A673 (cell line): ENCODE measurements around the gene NEUROD2. TPM values are rescaled to one million over a fixed set of nuclear protein-coding genes. Genes with fewer than 3 reads are reported as not detected.
A peak's percentile ranks its signal among the peaks of the same experiment; 100 is the strongest.
"Not testable (repeated sequence)": the region's sequence is repeated elsewhere in the genome, so short reads cannot be mapped to it uniquely, and the experiment has no call there.

Source experiments
- BruUV-seq: library from RNA; stranded (reverse); fragments of 400-500 nt; replicated peaks from 2 replicates; lab custom pipeline; 2021; lab: Mats Ljungman, UMichigan
- CTCF ChIA-PET: fragments of 300-600 bp; sonication (Branson Sonifier 250); formaldehyde crosslinking; loops from one replicate; lab custom pipeline; 2022; ENCODE audit warnings: antibody characterized with exemption; lab: Charles Lee
- POLR2A ChIA-PET: fragments of 300-600 bp; sonication (Branson Sonifier 250); formaldehyde crosslinking; loops from one replicate; lab custom pipeline; 2022; ENCODE audit warnings: antibody characterized with exemption; ENCODE audit not compliant: low non-redundant PET; lab: Charles Lee
- DNase-seq: peaks from one replicate; pipeline ENCODE4 v3.0.0-alpha.2; 2015; ENCODE audit warnings: low spot score
- H3K27ac ChIP-seq: fragments of 200-600 bp; sonication (generic); 2 replicates; pipeline ENCODE4 v1.5.1; 2016; ENCODE audit warnings: mixed run types, low read depth, mild to moderate bottlenecking, mixed read lengths, antibody characterized with exemption, low read length; ENCODE audit not compliant: poor library complexity, severe bottlenecking
- H3K27me3 ChIP-seq: fragments of 200-600 bp; sonication (generic); replicated peaks from 2 replicates; pipeline ENCODE4 v1.6.1; 2017; ENCODE audit warnings: mixed run types, low read depth, mild to moderate bottlenecking, mixed read lengths, antibody characterized with exemption, low read length; ENCODE audit not compliant: insufficient read depth, poor library complexity
- H3K36me3 ChIP-seq: fragments of 200-600 bp; sonication (generic); 2 replicates; pipeline ENCODE4 v1.6.1; 2016; ENCODE audit warnings: mixed run types, mild to moderate bottlenecking, mixed read lengths, antibody characterized with exemption, low read length; ENCODE audit not compliant: insufficient read depth, poor library complexity, severe bottlenecking
- H3K4me1 ChIP-seq: fragments of 200-600 bp; sonication (generic); 2 replicates; pipeline ENCODE4 v1.6.1; 2017; ENCODE audit warnings: mixed run types, mild to moderate bottlenecking, mixed read lengths, antibody characterized with exemption, low read length; ENCODE audit not compliant: insufficient read depth, poor library complexity, severe bottlenecking
- H3K4me3 ChIP-seq: fragments of 200-600 bp; sonication (generic); 2 replicates; pipeline ENCODE4 v1.5.1; 2016; ENCODE audit warnings: low read depth, mixed run types, mild to moderate bottlenecking, mixed read lengths, low read length; ENCODE audit not compliant: poor library complexity, severe bottlenecking
- H3K9me3 ChIP-seq: fragments of 200-600 bp; sonication (generic); 2 replicates; pipeline ENCODE4 v1.6.1; 2016; ENCODE audit warnings: mixed run types, low read depth, mild to moderate bottlenecking, mixed read lengths, antibody characterized with exemption, low read length; ENCODE audit not compliant: poor library complexity, severe bottlenecking
- EZH2 ChIP-seq: fragments of 200-600 bp; sonication (generic); IDR thresholded peaks from 2 replicates; pipeline ENCODE4 v1.6.1; 2017; ENCODE audit warnings: borderline replicate concordance, low read depth, mild to moderate bottlenecking, mixed read lengths, antibody characterized with exemption, low read length; ENCODE audit not compliant: poor library complexity, severe bottlenecking
- intact Hi-C: fragments of 100-400 bp; cut with micrococcal nuclease; formaldehyde crosslinking; loops from one replicate; pipeline ENCODE4 v1.10.0; 2022; ENCODE audit not compliant: unreplicated experiment
- total RNA-seq: library from RNA; stranded (reverse); gene quantifications from 2 replicates; pipeline ENCODE4 v1.2.3, GENCODE V29; 2021
- TF ChIP-seq, protein P1 (sequence below): fragments of 300-800, 200-600 bp; sonication (generic); conservative IDR thresholded peaks from 2 replicates; pipeline ENCODE4 v1.5.1; 2017; ENCODE audit warnings: low read depth, mild to moderate bottlenecking, antibody characterized with exemption, low read length, moderate library complexity, mixed read lengths

Gene NEUROD2
- total RNA-seq, 1 experiment from 2014 or later, result not detected

DNA sequence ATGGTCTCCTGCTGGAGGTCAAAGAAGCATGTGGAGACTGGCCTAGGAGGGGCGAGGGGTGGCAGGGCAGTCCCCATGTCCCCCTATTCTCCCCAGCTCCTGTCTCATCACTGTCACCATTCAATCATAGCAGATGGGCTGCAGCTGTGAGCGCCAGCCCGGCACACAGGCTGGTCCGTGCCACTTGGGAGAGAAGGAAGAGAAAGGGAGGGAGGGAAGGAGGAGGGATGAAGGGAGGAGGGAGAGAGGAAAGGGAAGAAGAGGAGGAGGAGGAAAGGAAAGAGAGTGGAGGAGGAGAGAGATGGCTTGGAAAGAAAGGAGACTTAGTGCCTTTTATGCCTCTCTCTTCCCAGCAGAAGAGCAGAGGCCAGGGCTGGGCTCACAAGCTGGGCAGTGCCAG, 12.4 kb downstream of the NEUROD2 start:
- Histone ChIP-seq H3K9me3 (no peaks in the 10 kb centered on the region), H3K27me3 (peaks cover 56% of the 10 kb centered on the region), H3K4me3 (no peak overlapping the region), H3K27ac (no peak overlapping the region), H3K4me1 (no peaks in the 10 kb centered on the region), H3K36me3 (no peaks in the 10 kb centered on the region)
- POLR2A ChIA-PET, result no interaction called here
- TF ChIP-seq, protein P1, sequence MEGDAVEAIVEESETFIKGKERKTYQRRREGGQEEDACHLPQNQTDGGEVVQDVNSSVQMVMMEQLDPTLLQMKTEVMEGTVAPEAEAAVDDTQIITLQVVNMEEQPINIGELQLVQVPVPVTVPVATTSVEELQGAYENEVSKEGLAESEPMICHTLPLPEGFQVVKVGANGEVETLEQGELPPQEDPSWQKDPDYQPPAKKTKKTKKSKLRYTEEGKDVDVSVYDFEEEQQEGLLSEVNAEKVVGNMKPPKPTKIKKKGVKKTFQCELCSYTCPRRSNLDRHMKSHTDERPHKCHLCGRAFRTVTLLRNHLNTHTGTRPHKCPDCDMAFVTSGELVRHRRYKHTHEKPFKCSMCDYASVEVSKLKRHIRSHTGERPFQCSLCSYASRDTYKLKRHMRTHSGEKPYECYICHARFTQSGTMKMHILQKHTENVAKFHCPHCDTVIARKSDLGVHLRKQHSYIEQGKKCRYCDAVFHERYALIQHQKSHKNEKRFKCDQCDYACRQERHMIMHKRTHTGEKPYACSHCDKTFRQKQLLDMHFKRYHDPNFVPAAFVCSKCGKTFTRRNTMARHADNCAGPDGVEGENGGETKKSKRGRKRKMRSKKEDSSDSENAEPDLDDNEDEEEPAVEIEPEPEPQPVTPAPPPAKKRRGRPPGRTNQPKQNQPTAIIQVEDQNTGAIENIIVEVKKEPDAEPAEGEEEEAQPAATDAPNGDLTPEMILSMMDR, result no peak
- TF ChIP-seq EZH2, result no peak
- intact Hi-C loops, result no loop called here
- no TSS peak for BruUV-seq
- DNase-seq, result no peak
- CTCF ChIA-PET, result no interaction called here

GRCh38 chr17:39593371-39593770, 14.3 kb downstream of the NEUROD2 start:
- Histone ChIP-seq H3K9me3 (no peaks in the 10 kb centered on the region), H3K4me1 (no peaks in the 10 kb centered on the region), H3K4me3 (no peak overlapping the region), H3K27me3 (peaks cover 37% of the 10 kb centered on the region), H3K27ac (no peak overlapping the region), H3K36me3 (no peaks in the 10 kb centered on the region)
- POLR2A ChIA-PET, result no interaction called here
- TF ChIP-seq, protein P1, result no peak
- TF ChIP-seq EZH2, result no peak
- CTCF ChIA-PET, result no interaction called here
- DNase-seq, result no peak
- BruUV-seq, result no TSS peak
- intact Hi-C loops, result no loop called here

DNA sequence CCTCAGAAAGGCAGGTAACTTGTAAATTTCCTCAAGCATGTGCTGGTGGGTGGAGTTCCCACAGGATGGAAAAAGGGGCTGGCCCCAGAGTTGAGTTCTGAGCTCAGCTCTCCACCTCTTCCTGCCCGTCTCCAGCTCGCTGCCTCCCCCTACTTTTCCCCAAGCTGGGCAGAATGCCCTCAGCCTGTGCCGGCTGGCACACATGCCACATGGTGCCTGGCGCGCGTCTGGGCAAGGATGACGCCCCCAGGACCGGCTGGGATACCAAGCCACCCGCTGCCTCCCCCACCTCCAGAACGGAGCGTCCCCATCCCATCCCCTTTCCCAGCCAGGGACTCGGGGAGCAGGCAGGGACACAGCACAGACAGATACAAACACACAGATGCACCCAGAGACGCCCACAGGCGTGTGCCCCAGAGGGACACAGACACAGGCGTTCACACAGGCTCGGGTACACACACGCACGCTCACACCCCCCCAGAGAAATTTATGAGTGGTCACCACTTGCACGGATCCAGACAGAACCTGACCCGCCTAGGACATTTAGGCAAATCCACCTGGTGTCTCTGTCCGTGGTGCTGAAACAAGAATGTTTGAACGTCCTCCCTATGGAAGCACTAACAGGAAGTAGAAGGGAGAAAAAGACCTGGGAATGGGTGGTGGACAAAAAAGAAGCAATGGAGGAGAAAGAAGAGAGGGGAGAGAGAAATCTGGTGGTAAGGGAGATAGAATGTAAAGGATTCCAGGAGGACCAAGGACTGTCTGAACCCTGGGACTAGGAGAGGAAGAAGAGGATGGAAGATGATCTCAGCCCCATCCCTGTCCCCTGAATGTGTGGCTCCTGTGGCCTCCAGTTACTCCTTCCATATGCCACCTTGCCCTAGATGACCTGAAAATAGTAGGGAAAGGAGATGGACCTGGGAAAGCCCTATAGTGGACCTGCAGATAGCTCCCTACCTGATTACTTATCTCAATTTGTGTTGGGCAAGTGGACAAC, 15.5 kb downstream of the NEUROD2 start:
- CTCF ChIA-PET, result no interaction called here
- intact Hi-C loops, result no loop called here
- TF ChIP-seq, protein P1, result no peak
- no peak for TF ChIP-seq EZH2
- Histone ChIP-seq H3K4me1 (no peaks in the 10 kb centered on the region), H3K4me3 (no peak overlapping the region), H3K36me3 (no peaks in the 10 kb centered on the region), H3K27ac (no peak overlapping the region), H3K27me3 (peaks cover 26% of the 10 kb centered on the region), H3K9me3 (no peaks in the 10 kb centered on the region)
- POLR2A ChIA-PET, result no interaction called here
- BruUV-seq, result no TSS peak
- peak; percentile 39 for DNase-seq

GRCh38 chr17:39590180-39590579, 17.5 kb downstream of the NEUROD2 start:
- CTCF ChIA-PET, result interaction anchor here (0.6 kb wide), 1 partner anchor 105 kb away, joined by 7 read pairs; no protein-coding TSS in a partner anchor
- H3K36me3 ChIP-seq, DNase-seq, H3K9me3 ChIP-seq, H3K4me3 ChIP-seq, H3K27ac ChIP-seq, H3K27me3 ChIP-seq, H3K4me1 ChIP-seq, intact Hi-C loops, BruUV-seq, POLR2A ChIA-PET: not testable (repeated sequence)
